Neural cell (in vitro differentiated cells): ENCODE data around the gene NHS.

ENCODE experiments used
- CTCF ChIP-seq: fragments of 450-650 bp; IDR thresholded peaks from 2 replicates; pipeline ENCODE4 v1.5.1; 2014; ENCODE audit warnings: antibody characterized with exemption, mild to moderate bottlenecking, moderate library complexity; ENCODE audit not compliant: poor library complexity, severe bottlenecking
- EZH2 ChIP-seq: fragments of 200-600, 300-800 bp; shearing (Covaris generic), sonication (generic); IDR thresholded peaks from 2 replicates; pipeline ENCODE4 v1.6.1; 2014; ENCODE audit warnings: antibody characterized with exemption, low read length, borderline replicate concordance, mild to moderate bottlenecking; ENCODE audit not compliant: insufficient read depth, poor library complexity, severe bottlenecking
- RAD21 ChIP-seq: fragments of 450-650 bp; conservative IDR thresholded peaks from 2 replicates; pipeline ENCODE4 v1.6.1; 2014; ENCODE audit warnings: antibody characterized with exemption, mild to moderate bottlenecking, moderate library complexity
- TAF1 ChIP-seq: IDR thresholded peaks from 2 replicates; pipeline ENCODE4 v1.6.1; 2012; ENCODE audit warnings: low read depth
- TF ChIP-seq, protein P1 (sequence below): IDR thresholded peaks from 2 replicates; pipeline ENCODE4 v1.6.1; 2012; ENCODE audit warnings: borderline replicate concordance

DNA sequence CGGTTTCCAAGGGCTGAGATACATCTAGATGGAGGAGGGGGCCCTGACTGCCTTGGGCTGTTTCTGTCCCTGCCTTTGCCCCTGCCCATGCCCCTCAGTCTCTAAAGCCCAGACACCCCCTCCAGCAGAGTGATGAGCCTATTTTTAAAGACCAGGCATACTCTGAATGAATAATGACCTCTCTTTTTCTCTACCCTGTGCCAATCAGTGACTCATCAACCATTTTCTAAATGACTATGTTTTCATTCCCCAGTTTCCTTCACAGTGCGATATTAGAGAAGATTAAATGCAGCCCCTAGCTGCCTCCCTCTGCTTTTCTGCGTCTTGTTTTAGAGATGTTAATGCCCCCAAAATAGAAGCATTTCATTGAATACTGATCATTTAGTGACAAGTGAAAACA is 15.5 kb upstream of the NHS start:
- no peak for TF ChIP-seq RAD21
- TF ChIP-seq, protein P1, sequence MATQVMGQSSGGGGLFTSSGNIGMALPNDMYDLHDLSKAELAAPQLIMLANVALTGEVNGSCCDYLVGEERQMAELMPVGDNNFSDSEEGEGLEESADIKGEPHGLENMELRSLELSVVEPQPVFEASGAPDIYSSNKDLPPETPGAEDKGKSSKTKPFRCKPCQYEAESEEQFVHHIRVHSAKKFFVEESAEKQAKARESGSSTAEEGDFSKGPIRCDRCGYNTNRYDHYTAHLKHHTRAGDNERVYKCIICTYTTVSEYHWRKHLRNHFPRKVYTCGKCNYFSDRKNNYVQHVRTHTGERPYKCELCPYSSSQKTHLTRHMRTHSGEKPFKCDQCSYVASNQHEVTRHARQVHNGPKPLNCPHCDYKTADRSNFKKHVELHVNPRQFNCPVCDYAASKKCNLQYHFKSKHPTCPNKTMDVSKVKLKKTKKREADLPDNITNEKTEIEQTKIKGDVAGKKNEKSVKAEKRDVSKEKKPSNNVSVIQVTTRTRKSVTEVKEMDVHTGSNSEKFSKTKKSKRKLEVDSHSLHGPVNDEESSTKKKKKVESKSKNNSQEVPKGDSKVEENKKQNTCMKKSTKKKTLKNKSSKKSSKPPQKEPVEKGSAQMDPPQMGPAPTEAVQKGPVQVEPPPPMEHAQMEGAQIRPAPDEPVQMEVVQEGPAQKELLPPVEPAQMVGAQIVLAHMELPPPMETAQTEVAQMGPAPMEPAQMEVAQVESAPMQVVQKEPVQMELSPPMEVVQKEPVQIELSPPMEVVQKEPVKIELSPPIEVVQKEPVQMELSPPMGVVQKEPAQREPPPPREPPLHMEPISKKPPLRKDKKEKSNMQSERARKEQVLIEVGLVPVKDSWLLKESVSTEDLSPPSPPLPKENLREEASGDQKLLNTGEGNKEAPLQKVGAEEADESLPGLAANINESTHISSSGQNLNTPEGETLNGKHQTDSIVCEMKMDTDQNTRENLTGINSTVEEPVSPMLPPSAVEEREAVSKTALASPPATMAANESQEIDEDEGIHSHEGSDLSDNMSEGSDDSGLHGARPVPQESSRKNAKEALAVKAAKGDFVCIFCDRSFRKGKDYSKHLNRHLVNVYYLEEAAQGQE: no peak
- TF ChIP-seq TAF1: no peak
- TF ChIP-seq CTCF: no peak
- no peak for TF ChIP-seq EZH2
